ENCODE data around the gene PARVA.

The PARVA gene

GRCh38 chr11:12564012-12564411, 186.6 kb downstream of the PARVA start:
- DNase-seq: no peak

DNA sequence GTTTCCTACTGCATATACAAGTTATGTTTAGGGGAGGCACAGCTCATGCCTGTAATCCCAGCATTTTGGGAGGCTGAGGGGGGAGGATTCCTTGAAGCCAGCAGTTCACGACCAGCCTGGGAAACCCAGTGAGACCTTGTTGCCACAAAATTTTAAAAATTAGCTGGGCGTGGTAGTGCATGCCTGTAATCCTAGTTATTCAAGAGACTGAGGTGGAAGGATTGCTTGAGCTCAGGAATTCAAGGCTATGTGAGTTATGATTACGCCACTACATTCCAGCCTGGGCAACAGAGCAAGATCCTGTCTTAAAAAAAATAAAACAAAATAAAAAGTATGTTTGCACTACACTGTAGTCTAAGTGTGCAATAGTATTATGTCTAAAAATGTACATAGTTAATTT, 188.0 kb downstream of the PARVA start:
- no peak for DNase-seq

DNA sequence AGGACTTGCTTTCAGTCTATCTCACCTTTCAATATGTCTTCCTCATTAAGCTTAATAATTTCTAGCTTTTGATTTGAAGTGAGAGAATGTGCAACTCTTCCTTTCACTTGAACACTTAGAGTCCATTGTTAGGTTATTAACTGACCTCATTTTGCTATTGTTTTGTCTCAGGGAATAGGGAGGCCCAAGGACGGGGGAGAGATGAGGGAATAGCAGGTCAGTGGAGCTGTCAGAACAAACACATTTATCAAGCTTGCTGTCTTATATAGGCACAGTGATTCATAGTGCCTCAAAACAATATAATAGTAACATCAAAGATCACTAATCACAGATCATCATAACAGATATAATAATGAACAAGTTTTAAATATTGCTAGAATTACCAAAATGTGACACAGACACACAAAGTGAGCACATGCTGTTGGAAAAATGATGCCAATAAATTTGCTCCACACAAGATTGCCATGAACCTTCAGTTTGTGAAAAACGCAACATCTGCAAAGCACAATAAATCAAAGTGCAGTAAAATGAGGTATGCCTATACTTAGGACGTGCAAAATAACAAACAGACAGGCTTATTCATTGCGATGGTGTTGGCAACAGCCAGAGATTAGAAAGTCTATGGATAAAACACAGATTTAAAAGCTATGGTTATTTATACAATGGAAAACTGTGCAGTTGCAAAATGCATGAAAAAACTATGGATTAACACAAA, 190.5 kb downstream of the PARVA start:
- DNase-seq: no peak

DNA sequence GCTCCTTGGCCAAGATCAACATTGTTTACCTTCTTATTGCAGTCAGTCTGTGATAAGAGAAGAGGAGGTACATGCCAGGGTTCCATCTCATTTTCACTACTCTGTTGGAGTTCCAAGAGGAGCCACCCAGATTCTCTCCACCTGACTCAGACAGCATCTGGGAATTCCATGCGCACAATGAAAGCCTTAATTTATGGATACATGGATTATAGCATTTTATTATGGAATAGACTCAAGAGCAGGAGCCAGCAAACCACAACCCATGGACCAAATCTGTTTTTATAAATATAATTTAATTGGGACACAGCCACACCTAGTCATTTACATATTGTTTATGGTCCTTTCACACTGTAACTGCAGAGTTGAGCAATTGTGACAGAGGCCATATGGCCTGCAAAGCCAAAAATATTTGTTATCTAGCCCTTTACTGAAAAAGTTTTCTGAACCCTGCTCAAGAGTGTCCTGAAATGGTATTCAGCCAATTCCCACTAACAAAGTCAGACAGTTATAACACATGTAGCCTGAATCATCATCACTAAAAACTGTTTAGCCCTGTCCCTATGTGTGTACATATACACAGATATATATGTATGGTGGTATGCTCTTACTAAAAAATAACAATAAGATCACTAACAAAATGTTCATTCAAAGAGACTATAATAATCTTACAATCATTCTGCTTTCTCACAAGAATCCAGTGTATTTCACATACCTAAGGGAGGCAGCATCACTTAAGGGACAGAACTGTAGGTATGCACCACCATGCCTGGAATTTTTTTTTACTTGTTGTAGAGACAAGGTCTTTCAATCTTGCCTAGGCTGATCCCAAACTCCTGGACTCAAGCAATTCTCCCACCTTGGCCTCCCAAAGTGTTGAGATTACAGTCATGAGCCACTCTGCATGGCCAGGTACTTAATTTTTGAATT, 192.4 kb downstream of the PARVA start:
- no peak for DNase-seq

DNA sequence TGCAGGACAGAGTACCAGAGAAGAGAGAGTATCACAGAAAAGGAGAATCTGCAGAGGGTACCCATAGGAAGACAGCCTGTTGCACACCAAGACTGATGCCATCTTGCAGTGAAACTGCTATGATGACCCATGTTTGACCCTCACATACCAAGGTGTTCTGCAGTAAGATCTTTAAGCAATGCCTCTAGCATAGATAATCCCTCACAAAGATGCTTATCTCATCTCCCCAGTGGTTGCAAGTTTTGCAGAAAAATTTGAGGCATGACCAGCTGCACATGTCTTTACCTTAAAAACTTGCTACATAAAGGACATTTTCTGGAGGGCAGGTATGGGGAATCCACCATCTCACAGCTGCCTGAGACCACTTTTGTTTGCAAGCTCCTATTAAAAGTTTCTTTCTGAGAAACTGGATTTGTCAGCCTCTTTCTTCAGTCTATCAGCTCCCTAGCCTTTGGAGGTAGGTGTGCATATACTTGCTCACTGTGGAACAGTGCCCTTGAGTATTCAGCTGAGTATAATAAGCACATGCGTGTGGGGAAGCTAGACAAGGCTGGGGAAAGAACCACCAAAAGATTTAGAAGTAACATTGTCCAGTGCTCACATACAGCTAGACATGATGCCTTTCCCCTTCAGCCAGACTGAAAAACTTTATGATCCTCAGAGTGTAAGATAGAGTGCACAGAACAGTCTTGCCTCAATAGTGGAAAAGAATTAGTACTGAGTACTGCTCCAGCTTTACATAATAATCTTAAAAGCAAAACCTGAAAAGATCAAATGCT, 196.5 kb downstream of the PARVA start:
- DNase-seq: no peak

DNA sequence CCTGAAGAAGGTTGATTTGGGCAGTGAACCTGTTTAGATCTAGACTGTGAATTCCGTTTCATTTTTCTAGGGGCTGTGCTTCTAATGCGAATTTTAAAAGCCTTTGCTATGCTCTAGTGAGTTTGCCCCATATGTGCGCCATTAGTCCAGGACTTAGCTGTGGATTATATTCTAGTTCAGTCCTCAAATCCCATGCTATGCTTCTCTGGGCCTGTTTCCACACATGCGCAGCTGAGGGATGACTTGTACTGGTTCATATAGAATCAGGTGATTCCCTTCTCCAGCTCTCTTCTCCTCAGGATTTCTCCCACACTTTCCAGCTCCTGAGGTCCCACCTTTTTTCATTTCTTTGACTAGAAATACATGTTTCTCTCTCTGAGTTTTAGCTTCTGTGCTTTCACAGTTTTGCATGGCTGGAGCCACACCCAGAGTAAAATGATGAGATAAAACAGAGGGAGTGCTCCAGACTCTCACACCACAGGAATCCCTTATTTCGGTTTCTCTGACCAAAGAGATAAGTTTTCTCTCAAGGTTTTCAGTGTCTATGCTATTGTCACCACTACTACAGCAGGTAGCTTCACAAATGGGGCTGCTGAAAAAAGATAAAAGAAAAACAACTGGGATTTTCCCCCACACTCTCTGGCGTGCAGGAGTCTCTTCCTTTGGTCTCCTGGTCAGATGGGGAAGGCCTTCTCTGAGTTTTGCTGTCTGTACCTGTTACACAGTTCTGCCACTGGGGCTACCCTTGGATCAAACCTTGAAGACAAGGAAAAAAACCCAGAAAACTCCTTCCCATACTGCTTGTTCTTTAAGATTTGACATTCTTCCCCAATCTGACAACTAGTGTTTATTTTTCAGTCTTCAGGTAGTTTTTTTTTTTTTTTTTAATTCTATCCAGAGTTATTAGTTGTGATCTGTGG, 200.6 kb downstream of the PARVA start:
- DNase-seq: no peak

- DNase-seq: no peak
Observed at GRCh38 chr11:12581416-12581815, 204.0 kb downstream of the PARVA start.

DNA sequence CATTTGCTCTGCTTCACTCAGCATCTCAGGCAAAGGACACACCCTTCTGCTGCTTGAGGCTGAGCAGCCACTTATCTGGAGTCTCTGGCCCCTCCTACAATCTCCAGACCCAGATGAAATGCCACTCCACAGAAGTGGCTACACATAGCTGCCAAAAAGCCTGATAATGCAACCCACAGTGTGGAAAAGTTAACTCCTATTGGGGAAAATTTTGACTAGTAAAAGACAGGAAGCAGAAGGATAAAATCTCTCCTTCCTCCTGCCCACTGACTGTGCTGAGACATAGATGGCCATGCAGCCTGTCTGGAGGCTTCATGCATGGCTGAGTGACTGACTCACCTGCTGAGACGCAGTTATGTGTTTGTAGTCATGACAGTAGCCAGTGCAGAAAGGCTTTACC, 204.6 kb downstream of the PARVA start:
- no peak for DNase-seq
